ENCODE measurements around the gene AP4M1. TPM values are rescaled to one million over a fixed set of nuclear protein-coding genes. Genes with fewer than 3 reads are reported as not detected.

Gene AP4M1
- total RNA-seq, 2 experiments from 2014 or later, result 10.6 to 15.2 TPM

- no peaks in the 10 kb centered on the region for H3K9me3 Mint-ChIP-seq
- CTCF ChIA-PET, result interaction anchor here (0.8 to 1.6 kb wide), 5 partner anchors 9 to 51 kb away, joined by 3 to 5 read pairs (median 3); partner anchors contain the start of genes GPC2 and LAMTOR4
- DNase-seq, result no peak
- no peaks in the 10 kb centered on the region for H3K27me3 Mint-ChIP-seq
- H3K4me3 Mint-ChIP-seq, result peak overlapping the region; percentile 78
- POLR2A ChIA-PET, result interaction anchor here (0.6 to 4.2 kb wide), 16 partner anchors 8 to 287 kb away, joined by 3 to 27 read pairs (median 4); partner anchors contain the start of genes AP4M1, GAL3ST4, GPC2 and LAMTOR4
- peaks cover 47% of the 10 kb centered on the region for H3K36me3 Mint-ChIP-seq (ENCODE audit: low read depth)
- H3K27ac Mint-ChIP-seq, result peak overlapping the region; percentile 66
- peaks cover 52% of the 10 kb centered on the region for H3K4me1 Mint-ChIP-seq
Observed at GRCh38 chr7:100157334-100158228, 56.1 kb downstream of the AP4M1 start.

Other genes with a start within 250 kb of the AP4M1 start
- not detected for gene OR2AE1, start 224.6 kb upstream of the AP4M1 start, total RNA-seq
- 10 to 100 TPM; 28.9 to 29.5 TPM for gene TRIM4, start 182.1 kb upstream of the AP4M1 start, total RNA-seq
- gene GJC3, start 172.0 kb upstream of the AP4M1 start, total RNA-seq, result not detected
- not detected for gene AZGP1, start 125.6 kb upstream of the AP4M1 start, total RNA-seq
- 10 to 100 TPM; 63.1 to 65.5 TPM for gene ZKSCAN1, start 86.0 kb upstream of the AP4M1 start, total RNA-seq
- 1 to 10 TPM; 6.9 TPM for gene ZSCAN21, start 51.9 kb upstream of the AP4M1 start, total RNA-seq
- gene ZNF3, start 19.9 kb upstream of the AP4M1 start, total RNA-seq, result 10 to 100 TPM; 21.1 to 22.1 TPM
- gene COPS6, start 12.7 kb upstream of the AP4M1 start, total RNA-seq, result 10 to 100 TPM; 81.7 to 86.3 TPM
- 100 to 1,000 TPM; 266 to 273 TPM for gene MCM7, start 246 bp upstream of the AP4M1 start, total RNA-seq
- 10 to 100 TPM; 54.6 to 56.5 TPM for gene TAF6, start 17.7 kb downstream of the AP4M1 start, total RNA-seq
- 10 to 100 TPM; 31.3 to 32.5 TPM for gene CNPY4, start 18.0 kb downstream of the AP4M1 start, total RNA-seq
- 1 to 10 TPM; 3.4 to 4.1 TPM for gene MBLAC1, start 25.3 kb downstream of the AP4M1 start, total RNA-seq
- gene LAMTOR4, start 47.3 kb downstream of the AP4M1 start, total RNA-seq, result 100 to 1,000 TPM; 164 to 167 TPM
- gene TRAPPC14, start 57.1 kb downstream of the AP4M1 start, total RNA-seq, result 10 to 100 TPM; 37.8 to 41.2 TPM
- 1 to 10 TPM; 2.4 to 2.7 TPM for gene GAL3ST4, start 67.0 kb downstream of the AP4M1 start, total RNA-seq
- gene GPC2, start 75.7 kb downstream of the AP4M1 start, total RNA-seq, result 1 to 10 TPM; 3.8 to 4.8 TPM
- 10 to 100 TPM; 12.9 to 13.1 TPM for gene STAG3, start 76.3 kb downstream of the AP4M1 start, total RNA-seq
- gene PVRIG, start 118.3 kb downstream of the AP4M1 start, total RNA-seq, result 10 to 100 TPM; 70.5 to 71.8 TPM
- gene SPDYE3, start 206.1 kb downstream of the AP4M1 start, total RNA-seq, result not detected

Measured in activated CD4-positive, alpha-beta memory T cell treated with anti-CD3 and anti-CD28 coated beads, Interleukin-2, amount 10 ng/mL, durations not matched to agents 7 days and 5 days (primary cell).